A549 treated with GW870086 at 1 μM for 4 hours (cell line): Measurements from ENCODE around the gene PCNX4. TPM values are rescaled to one million over a fixed set of nuclear protein-coding genes. Genes with fewer than 3 reads are reported as not detected.

Source experiments
- total RNA-seq: library from RNA; stranded (reverse); fragments of 200-300 nt; extraction: Qiagen RNA extraction; gene quantifications from 5 replicates; pipeline ENCODE4 v1.2.3, GENCODE V29; 2022; ENCODE audit warnings: low read depth

Gene PCNX4
- total RNA-seq: 24.1 to 39.0 TPM (median 29.8 TPM) in 5 replicates

DNA sequence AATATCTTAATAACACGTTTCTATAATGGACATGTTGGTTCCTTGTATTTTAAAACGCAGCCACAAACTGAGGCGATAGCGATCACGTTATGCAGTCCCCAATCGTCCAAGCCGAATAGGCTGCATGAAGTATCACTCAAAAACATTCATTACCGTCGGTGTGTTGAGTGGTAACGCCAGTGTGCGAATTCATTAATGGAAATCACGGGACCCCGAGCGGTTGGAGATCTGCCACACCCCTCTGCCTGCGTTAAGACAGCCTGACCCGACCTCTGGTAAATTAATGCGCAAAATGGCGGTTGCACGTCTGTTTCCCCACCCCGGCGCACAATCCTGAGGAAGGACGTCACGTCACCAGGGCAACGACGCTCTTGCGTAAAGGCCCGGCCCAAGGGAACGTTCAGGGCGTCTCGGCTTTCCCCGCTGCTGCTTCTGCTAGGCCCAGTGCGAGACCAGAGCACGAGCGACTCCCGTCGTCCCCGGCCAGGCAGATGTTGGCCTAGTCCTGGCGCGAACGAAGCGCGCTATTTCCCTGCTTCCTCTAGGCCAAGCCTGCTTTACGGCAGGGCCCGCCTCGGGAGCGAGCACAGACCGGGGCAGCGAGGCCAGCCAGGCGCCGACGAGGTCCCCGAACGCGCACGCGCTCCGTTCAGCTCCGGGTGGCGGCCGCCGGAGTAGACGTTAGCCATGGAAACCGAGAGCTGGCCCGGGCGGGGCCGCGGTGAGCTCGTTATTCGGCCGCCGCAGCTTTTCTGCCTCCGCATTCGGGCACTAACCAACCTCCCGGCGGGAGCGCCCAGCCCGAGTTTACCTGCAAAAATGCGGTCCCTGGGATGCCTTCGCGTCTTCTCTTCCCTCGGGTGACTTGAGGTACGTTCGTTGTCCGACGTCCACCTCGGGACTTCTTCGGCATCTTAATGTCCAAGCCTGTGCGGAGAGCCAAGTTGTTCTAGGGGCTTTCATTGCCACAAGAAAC lies at the start of gene PCNX4:
Gene PCNX4, plus strand, starts transcription at position 374 of the 976 bp plus-strand sequence. CDS start 15,716 bp downstream, outside the sequence.

GRCh38 chr14:60164712-60165546 lies 73.2 kb downstream of the PCNX4 start, which contains the start of gene DHRS7:
Gene DHRS7, minus strand, starts transcription at chr14:60165398. Its CDS starts 89 bp downstream, at chr14:60165309.

Other genes starting within 250 kb of the PCNX4 start
- gene RTN1, start 221.1 kb upstream of the PCNX4 start, total RNA-seq: 0.09 TPM in 1 of 5 replicates, not detected in the others
- not detected in 5 replicates for gene LRRC9, start 171.8 kb upstream of the PCNX4 start, total RNA-seq
- 78.6 to 86.4 TPM (median 80.1 TPM) in 5 replicates for gene DHRS7, start 73.5 kb downstream of the PCNX4 start, total RNA-seq
- gene PPM1A, start 157.3 kb downstream of the PCNX4 start, total RNA-seq: 30.4 to 40.1 TPM (median 38.3 TPM) in 5 replicates